Esophagus muscularis mucosa (tissue), 4 donors: ENCODE measurements around the gene TBX5. TPM values are rescaled to one million over a fixed set of nuclear protein-coding genes. Genes with fewer than 3 reads are reported as not detected.

ENCODE experiments used
- DNase-seq: peaks from one replicate; pipeline ENCODE4 v3.0.0-alpha.2; 2017; ENCODE audit errors: extremely low spot score
- H3K27ac ChIP-seq, 4 donors: fragments of 200-600 bp; sonication (generic); replicated peaks in 1 of 4; 1 replicate in 3 of 4; 2 replicates in 1 of 4; pipeline ENCODE4 v1.5.1; 2016 to 2019; ENCODE audit warnings: mild to moderate bottlenecking in 1 of 4
- H3K27me3 ChIP-seq, 4 donors: fragments of 200-600 bp; sonication (generic); one replicate each; pipeline versions ENCODE4 v1.5.1 to v1.6.0; 2016 to 2019
- H3K36me3 ChIP-seq, 4 donors: fragments of 200-600 bp; sonication (generic); one replicate each; pipeline ENCODE4 v1.5.1; 2016 to 2019
- H3K4me1 ChIP-seq, 4 donors: fragments of 200-600 bp; sonication (generic); one replicate each; pipeline ENCODE4 v1.5.1; 2016 to 2019
- H3K4me3 ChIP-seq, 4 donors: fragments of 200-600 bp; sonication (generic); 1 replicate in 2 of 4; 2 replicates in 2 of 4; pipeline ENCODE4 v1.5.1; 2016 to 2019; ENCODE audit warnings: mild to moderate bottlenecking in 4 of 4, moderate library complexity in 1 of 4
- H3K9me3 ChIP-seq, 4 donors: fragments of 200-600 bp; sonication (generic); 1 replicate in 3 of 4; 2 replicates in 1 of 4; pipeline ENCODE4 v1.5.1; 2016 to 2019
- EP300 ChIP-seq: sonication (generic); formaldehyde crosslinking; IDR thresholded peaks from one replicate; pipeline ENCODE4 v1.6.1; 2017; ENCODE audit warnings: antibody characterized with exemption
- POLR2A ChIP-seq: fragments of 450-650 bp; IDR thresholded peaks from one replicate; pipeline ENCODE4 v1.6.1; 2017; ENCODE audit warnings: antibody characterized with exemption, moderate library complexity, mild to moderate bottlenecking, low read depth
- POLR2AphosphoS5 ChIP-seq, 2 donors: sonication (generic); formaldehyde crosslinking; IDR thresholded peaks; one replicate each; pipeline ENCODE4 v1.6.1; 2017; ENCODE audit warnings: antibody characterized with exemption in 2 of 2
- WGBS: methylation state at CpG from one replicate; pipeline ENCODE4 v1.1.5; 2018; 5-methylcytosine and 5-hydroxymethylcytosine counted together
- intact Hi-C: fragments of 100-400 bp; cut with DNase I; formaldehyde crosslinking; loops from one replicate; pipeline ENCODE4 v1.15.1; 2023
- total RNA-seq, 4 donors: library from RNA; depleted of rRNA; stranded (reverse); fragments of >200 nt; gene quantifications; one replicate each; pipeline versions ENCODE4 v1.1.0 to v1.2.1, GENCODE V29; 2016
- TF ChIP-seq, protein P1 (sequence below), 3 experiments: fragments of 200-600 bp in 2 of 3; fragments of 450-650 bp in 1 of 3; sonication (generic) in 2 of 3; IDR thresholded peaks; one replicate each; pipeline ENCODE4 v1.5.1; 2017 to 2019; ENCODE audit warnings: antibody characterized with exemption in 3 of 3, mild to moderate bottlenecking in 2 of 3, moderate library complexity in 1 of 3

TBX5 gene
- total RNA-seq, 4 donors from 2014 or later = 20.4 to 34.5 (median 26.2) TPM

DNA sequence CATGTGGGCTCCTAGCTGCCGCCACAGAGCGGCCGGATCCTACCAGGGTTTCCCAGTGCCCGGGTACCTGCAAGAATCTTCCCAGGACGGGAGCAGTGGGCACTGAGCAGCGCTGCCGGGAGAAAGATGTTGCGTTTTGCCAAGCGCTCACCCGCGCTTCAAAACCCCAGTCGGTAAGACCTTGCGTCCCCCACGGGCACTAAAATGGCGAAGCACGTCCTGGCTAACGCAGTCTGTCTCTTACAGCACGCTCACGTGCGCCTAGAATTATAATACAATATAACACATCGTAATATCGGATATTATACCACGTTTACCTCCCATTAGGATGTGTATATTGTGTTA is 35.1 kb upstream of the TBX5 start:
- 48% methylated on average over 22 of the region's 23 CpGs for WGBS
- DNase-seq = no peak
- H3K9me3 ChIP-seq = peaks cover 0 to 9% (median 0%) of the 10 kb centered on the region in 4 donors
- H3K27me3 ChIP-seq = peaks cover 0 to 79% (median 20%) of the 10 kb centered on the region in 4 donors
- no peak overlapping the region for H3K4me3 ChIP-seq
- peaks cover 0 to 11% (median 9%) of the 10 kb centered on the region in 4 donors for H3K4me1 ChIP-seq
- no peaks in the 10 kb centered on the region for H3K36me3 ChIP-seq
- no peak overlapping the region for H3K27ac ChIP-seq
- no peak for TF ChIP-seq EP300
- TF ChIP-seq POLR2AphosphoS5 (IDR thresholded peaks at IDR 0.05) = no peak
- TF ChIP-seq, protein P1, sequence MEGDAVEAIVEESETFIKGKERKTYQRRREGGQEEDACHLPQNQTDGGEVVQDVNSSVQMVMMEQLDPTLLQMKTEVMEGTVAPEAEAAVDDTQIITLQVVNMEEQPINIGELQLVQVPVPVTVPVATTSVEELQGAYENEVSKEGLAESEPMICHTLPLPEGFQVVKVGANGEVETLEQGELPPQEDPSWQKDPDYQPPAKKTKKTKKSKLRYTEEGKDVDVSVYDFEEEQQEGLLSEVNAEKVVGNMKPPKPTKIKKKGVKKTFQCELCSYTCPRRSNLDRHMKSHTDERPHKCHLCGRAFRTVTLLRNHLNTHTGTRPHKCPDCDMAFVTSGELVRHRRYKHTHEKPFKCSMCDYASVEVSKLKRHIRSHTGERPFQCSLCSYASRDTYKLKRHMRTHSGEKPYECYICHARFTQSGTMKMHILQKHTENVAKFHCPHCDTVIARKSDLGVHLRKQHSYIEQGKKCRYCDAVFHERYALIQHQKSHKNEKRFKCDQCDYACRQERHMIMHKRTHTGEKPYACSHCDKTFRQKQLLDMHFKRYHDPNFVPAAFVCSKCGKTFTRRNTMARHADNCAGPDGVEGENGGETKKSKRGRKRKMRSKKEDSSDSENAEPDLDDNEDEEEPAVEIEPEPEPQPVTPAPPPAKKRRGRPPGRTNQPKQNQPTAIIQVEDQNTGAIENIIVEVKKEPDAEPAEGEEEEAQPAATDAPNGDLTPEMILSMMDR (IDR thresholded peaks at IDR 0.05) = no peak
- TF ChIP-seq POLR2A = no peak
- intact Hi-C loops = no loop called here

DNA sequence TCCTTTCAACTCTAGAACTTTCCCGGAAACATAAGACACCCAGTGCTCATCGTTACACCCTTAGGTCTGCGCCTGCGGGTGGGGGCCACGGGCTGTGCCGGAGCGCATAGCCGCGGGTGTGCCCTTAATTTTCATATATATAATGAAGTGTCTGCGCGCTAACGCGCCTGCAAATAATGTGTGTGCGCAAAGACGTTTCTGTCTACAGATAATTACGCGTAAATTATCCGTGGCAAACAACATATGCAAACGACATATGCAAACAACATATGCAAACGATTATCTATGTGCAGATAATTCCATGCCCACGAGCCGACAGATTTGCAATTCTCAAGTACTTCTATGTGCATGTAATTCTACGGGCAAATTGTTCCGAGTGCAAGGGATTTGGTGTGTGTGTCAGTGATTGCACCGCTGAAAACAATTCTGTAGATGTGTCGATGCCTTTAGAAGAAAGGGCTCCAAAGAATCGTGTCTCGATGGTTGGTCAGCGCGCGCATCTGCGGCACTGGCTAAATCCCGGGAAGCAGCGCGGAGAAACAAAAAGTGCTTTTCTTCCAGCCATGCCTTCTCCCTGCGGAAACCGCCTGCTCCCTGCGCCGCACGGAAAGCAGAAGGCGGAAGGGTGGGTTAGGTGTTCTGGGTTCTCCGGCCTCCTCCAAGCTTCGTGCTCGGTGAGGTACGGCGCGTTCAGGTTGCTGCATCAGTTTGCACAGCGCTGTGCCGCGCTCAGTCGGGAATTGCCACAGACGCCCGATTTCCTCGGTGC is 34.5 kb upstream of the TBX5 start:
- H3K4me3 ChIP-seq = no peak overlapping the region
- WGBS = 43% methylated on average over 54 of the region's 54 CpGs
- intact Hi-C loops = no loop called here
- H3K36me3 ChIP-seq = no peaks in the 10 kb centered on the region
- peaks cover 0 to 10% (median 8%) of the 10 kb centered on the region in 4 donors for H3K4me1 ChIP-seq
- peaks cover 0 to 9% (median 0%) of the 10 kb centered on the region in 4 donors for H3K9me3 ChIP-seq
- no peak overlapping the region for H3K27ac ChIP-seq
- DNase-seq = no peak
- TF ChIP-seq POLR2AphosphoS5 (IDR thresholded peaks at IDR 0.05) = no peak
- TF ChIP-seq POLR2A = no peak
- TF ChIP-seq, protein P1 (IDR thresholded peaks at IDR 0.05) = no peak
- TF ChIP-seq EP300 = no peak
- peaks cover 0 to 75% (median 20%) of the 10 kb centered on the region in 4 donors for H3K27me3 ChIP-seq

DNA sequence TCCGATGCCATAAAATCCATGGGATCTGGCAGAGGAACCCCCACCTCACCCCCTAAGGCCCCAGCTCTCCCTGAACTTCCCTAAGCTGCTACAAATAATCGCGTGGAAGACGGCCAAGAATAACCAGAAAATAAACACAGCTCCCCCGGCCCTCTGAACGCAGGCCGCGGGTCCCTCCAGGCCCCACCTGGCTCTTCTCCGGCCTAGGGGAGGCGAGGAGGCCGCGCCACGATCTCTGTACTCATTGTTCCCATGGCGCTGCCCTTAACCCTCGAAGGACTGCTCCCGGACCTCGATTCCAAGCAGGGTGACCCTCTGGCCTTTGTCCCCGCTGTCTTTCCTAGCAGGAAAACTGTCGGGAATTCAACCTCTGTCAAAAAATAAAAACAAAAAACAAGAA is 33.9 kb upstream of the TBX5 start:
- no peak for DNase-seq
- H3K4me1 ChIP-seq = peaks cover 0 to 4% (median 3%) of the 10 kb centered on the region in 4 donors
- WGBS = 47% methylated on average over 19 of the region's 19 CpGs
- no peak overlapping the region for H3K27ac ChIP-seq
- peaks cover 0 to 9% (median 0%) of the 10 kb centered on the region in 4 donors for H3K9me3 ChIP-seq
- H3K4me3 ChIP-seq = no peak overlapping the region
- peaks cover 0 to 68% (median 18%) of the 10 kb centered on the region in 4 donors for H3K27me3 ChIP-seq
- TF ChIP-seq, protein P1 (IDR thresholded peaks at IDR 0.05) = no peak
- TF ChIP-seq POLR2AphosphoS5 (IDR thresholded peaks at IDR 0.05) (no peak), POLR2A (no peak), EP300 (no peak)
- intact Hi-C loops = no loop called here
- H3K36me3 ChIP-seq = no peaks in the 10 kb centered on the region

DNA sequence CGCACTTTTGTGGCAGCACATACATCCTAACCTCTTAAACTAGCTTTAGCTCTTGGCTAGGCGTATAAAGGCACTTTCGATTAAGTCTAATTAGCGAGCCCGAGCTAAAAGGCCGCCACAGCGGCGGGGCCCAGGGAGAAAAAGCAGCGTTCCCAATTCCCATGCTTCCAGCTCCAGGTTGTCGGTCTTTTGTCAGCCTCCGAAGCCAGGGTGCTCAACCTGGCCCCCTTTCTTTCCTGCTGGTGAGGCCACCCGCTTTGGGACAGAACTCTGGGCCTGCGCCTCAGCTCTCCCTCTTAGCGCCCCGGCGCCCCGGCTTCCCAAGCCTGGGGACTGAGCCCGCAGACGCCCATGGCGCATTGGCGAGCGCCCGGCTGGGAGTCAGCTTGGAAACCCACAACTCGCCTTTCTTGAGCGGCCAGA is 33.3 kb upstream of the TBX5 start:
- intact Hi-C loops = no loop called here

More for the DNA sequence above, 33.3 kb upstream of the TBX5 start:
- no peak for DNase-seq
- Histone ChIP-seq H3K27ac (no peak overlapping the region), H3K9me3 (peaks cover 0 to 9% (median 0%) of the 10 kb centered on the region in 4 donors), H3K36me3 (no peaks in the 10 kb centered on the region), H3K27me3 (peaks cover 0 to 63% (median 16%) of the 10 kb centered on the region in 4 donors), H3K4me1 (no peaks in the 10 kb centered on the region), H3K4me3 (no peak overlapping the region)
- WGBS = 68% methylated on average over 25 of the region's 25 CpGs
- no peak for TF ChIP-seq POLR2AphosphoS5 (IDR thresholded peaks at IDR 0.05)
- TF ChIP-seq POLR2A = no peak
- TF ChIP-seq EP300 = no peak
- TF ChIP-seq, protein P1 (IDR thresholded peaks at IDR 0.05) = no peak
